Measurements from ENCODE around the gene NUP54. TPM values are rescaled to one million over a fixed set of nuclear protein-coding genes. Genes with fewer than 3 reads are reported as not detected.
A peak's percentile ranks its signal among the peaks of the same experiment; 100 is the strongest.

The NUP54 gene
- total RNA-seq, 1 donor from 2014 or later: 44.2 TPM

- H3K27me3 Mint-ChIP-seq (ENCODE audit: unreplicated experiment): peaks cover 4% of the 10 kb centered on the region
- no peak for DNase-seq (ENCODE audit: low spot score)
- TF ChIP-seq CTCF (IDR thresholded peaks at IDR 0.05; ENCODE audit: unreplicated experiment): no peak
- H3K36me3 Mint-ChIP-seq (ENCODE audit: low read depth, unreplicated experiment): no peaks in the 10 kb centered on the region
- H3K9me3 Mint-ChIP-seq (ENCODE audit: unreplicated experiment): no peaks in the 10 kb centered on the region
- H3K27ac Mint-ChIP-seq (ENCODE audit: unreplicated experiment): no peak overlapping the region
- no peak overlapping the region for H3K4me3 Mint-ChIP-seq (ENCODE audit: unreplicated experiment)
- H3K4me1 Mint-ChIP-seq (ENCODE audit: unreplicated experiment): peaks cover 5% of the 10 kb centered on the region
Observed at GRCh38 chr4:76091052-76091451, 57.1 kb downstream of the NUP54 start.

GRCh38 chr4:76090241-76090691, 57.9 kb downstream of the NUP54 start:
- H3K4me1 Mint-ChIP-seq (ENCODE audit: unreplicated experiment): peaks cover 5% of the 10 kb centered on the region

GRCh38 chr4:76088719-76089118, 59.5 kb downstream of the NUP54 start:
- no peak for TF ChIP-seq CTCF (IDR thresholded peaks at IDR 0.05; ENCODE audit: unreplicated experiment)
- H3K27me3 Mint-ChIP-seq (ENCODE audit: unreplicated experiment): peaks cover 1% of the 10 kb centered on the region
- no peaks in the 10 kb centered on the region for H3K36me3 Mint-ChIP-seq (ENCODE audit: low read depth, unreplicated experiment)
- H3K4me3 Mint-ChIP-seq (ENCODE audit: unreplicated experiment): no peak overlapping the region
- H3K27ac Mint-ChIP-seq (ENCODE audit: unreplicated experiment): no peak overlapping the region
- peaks cover 5% of the 10 kb centered on the region for H3K4me1 Mint-ChIP-seq (ENCODE audit: unreplicated experiment)
- no peak for DNase-seq (ENCODE audit: low spot score)
- no peaks in the 10 kb centered on the region for H3K9me3 Mint-ChIP-seq (ENCODE audit: unreplicated experiment)

More at GRCh38 chr4:76090241-76090691, 57.9 kb downstream of the NUP54 start:
- H3K4me3 Mint-ChIP-seq (ENCODE audit: unreplicated experiment): no peak overlapping the region
- no peak overlapping the region for H3K27ac Mint-ChIP-seq (ENCODE audit: unreplicated experiment)
- no peaks in the 10 kb centered on the region for H3K9me3 Mint-ChIP-seq (ENCODE audit: unreplicated experiment)
- peaks cover 1% of the 10 kb centered on the region for H3K27me3 Mint-ChIP-seq (ENCODE audit: unreplicated experiment)
- no peak for DNase-seq (ENCODE audit: low spot score)
- no peak for TF ChIP-seq CTCF (IDR thresholded peaks at IDR 0.05; ENCODE audit: unreplicated experiment)
- no peaks in the 10 kb centered on the region for H3K36me3 Mint-ChIP-seq (ENCODE audit: low read depth, unreplicated experiment)

- Mint-ChIP-seq H3K4me1 (ENCODE audit: unreplicated experiment) (peaks cover 5% of the 10 kb centered on the region), H3K36me3 (ENCODE audit: low read depth, unreplicated experiment) (no peaks in the 10 kb centered on the region), H3K4me3 (ENCODE audit: unreplicated experiment) (no peak overlapping the region), H3K27ac (ENCODE audit: unreplicated experiment) (no peak overlapping the region), H3K9me3 (ENCODE audit: unreplicated experiment) (no peaks in the 10 kb centered on the region), H3K27me3 (ENCODE audit: unreplicated experiment) (peaks cover 1% of the 10 kb centered on the region)
- TF ChIP-seq CTCF (IDR thresholded peaks at IDR 0.05; ENCODE audit: unreplicated experiment): no peak
- peak; percentile 64 for DNase-seq (ENCODE audit: low spot score)
Observed at GRCh38 chr4:76087007-76087769, 61.0 kb downstream of the NUP54 start.

- no peak for TF ChIP-seq CTCF (IDR thresholded peaks at IDR 0.05; ENCODE audit: unreplicated experiment)
- Mint-ChIP-seq H3K27me3 (ENCODE audit: unreplicated experiment) (no peaks in the 10 kb centered on the region), H3K27ac (ENCODE audit: unreplicated experiment) (no peak overlapping the region), H3K4me3 (ENCODE audit: unreplicated experiment) (no peak overlapping the region), H3K9me3 (ENCODE audit: unreplicated experiment) (no peaks in the 10 kb centered on the region), H3K4me1 (ENCODE audit: unreplicated experiment) (peaks cover 5% of the 10 kb centered on the region), H3K36me3 (ENCODE audit: low read depth, unreplicated experiment) (no peaks in the 10 kb centered on the region)
- DNase-seq (ENCODE audit: low spot score): no peak
Observed at GRCh38 chr4:76084542-76084941, 63.7 kb downstream of the NUP54 start.
